ENCODE results near the gene HIP1R. TPM values are rescaled to one million over a fixed set of nuclear protein-coding genes. Genes with fewer than 3 reads are reported as not detected.
"Not testable (repeated sequence)": the region's sequence is repeated elsewhere in the genome, so short reads cannot be mapped to it uniquely, and the experiment has no call there.

HIP1R gene
- total and polyA plus RNA-seq, 9 donors, result 1.4 to 20.2 (median 10.4) TPM

- H3K9me3 ChIP-seq, result no peaks in the 10 kb centered on the region
- no peaks in the 10 kb centered on the region for H3K27me3 ChIP-seq
- peaks cover 16% of the 10 kb centered on the region for H3K4me1 ChIP-seq (ENCODE audit: insufficient read depth)
- no peaks in the 10 kb centered on the region for H3K36me3 ChIP-seq
- 83 to 86% (median 85%) methylated on average over 7 of the region's 7 CpGs for WGBS, 3 donors
- intact Hi-C loops (cut with DNase I), result no loop called here
- no peak for DNase-seq
- TF ChIP-seq CTCF (IDR thresholded peaks at IDR 0.05), result no peak
- no peak for TF ChIP-seq POLR2A (IDR thresholded peaks at IDR 0.05)
- TF ChIP-seq EP300 (IDR thresholded peaks at IDR 0.05), result no peak
- no peak overlapping the region for H3K4me3 ChIP-seq
- H3K27ac ChIP-seq, result no peak overlapping the region
Observed at GRCh38 chr12:122875590-122876220, 40.4 kb downstream of the HIP1R start.

DNA sequence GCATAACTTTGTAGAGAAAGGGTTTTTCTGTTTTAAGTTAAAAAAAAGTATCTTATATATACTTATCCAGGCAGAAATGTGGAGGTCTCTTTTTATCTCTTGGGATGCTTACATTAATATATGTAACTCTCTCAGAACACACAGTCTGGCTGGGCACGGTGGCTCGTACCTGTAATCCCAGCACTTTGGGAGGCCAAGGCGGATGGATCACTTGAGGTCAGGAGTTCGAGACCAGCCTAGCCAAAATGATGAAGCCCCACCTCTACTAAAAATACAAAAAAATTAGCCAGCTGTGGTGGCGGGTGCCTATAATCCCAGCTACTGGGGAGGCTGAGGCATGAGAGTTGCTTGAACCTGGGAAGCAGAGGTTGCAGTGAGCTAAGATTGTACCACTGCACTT is 41.0 kb downstream of the HIP1R start:
- H3K9me3 ChIP-seq; H3K27ac ChIP-seq; H3K4me3 ChIP-seq; DNase-seq; H3K27me3 ChIP-seq; intact Hi-C loops (cut with DNase I); H3K36me3 ChIP-seq: not testable (repeated sequence)
- WGBS, 3 donors, result 83 to 86% (median 85%) methylated on average over 5 of the region's 5 CpGs
- H3K4me1 ChIP-seq (ENCODE audit: insufficient read depth), result peaks cover 14% of the 10 kb centered on the region

- WGBS, 3 donors, result 19 to 50% (median 24%) methylated on average over 3 of the region's 3 CpGs
- no peak overlapping the region for H3K4me3 ChIP-seq
- no peaks in the 10 kb centered on the region for H3K27me3 ChIP-seq
- DNase-seq, result peak in 1 of 5 donors; percentile 19
- H3K9me3 ChIP-seq, result no peaks in the 10 kb centered on the region
- intact Hi-C loops (cut with DNase I), result no loop called here
- TF ChIP-seq CTCF (IDR thresholded peaks at IDR 0.05), result no peak
- TF ChIP-seq EP300 (IDR thresholded peaks at IDR 0.05), result no peak
- no peak for TF ChIP-seq POLR2A (IDR thresholded peaks at IDR 0.05)
- no peaks in the 10 kb centered on the region for H3K36me3 ChIP-seq
- no peak overlapping the region for H3K27ac ChIP-seq
- H3K4me1 ChIP-seq (ENCODE audit: insufficient read depth), result peaks cover 12% of the 10 kb centered on the region
Observed at GRCh38 chr12:122876731-122877130, 41.5 kb downstream of the HIP1R start.

GRCh38 chr12:122878780-122879612 is 43.7 kb downstream of the HIP1R start:
- no peaks in the 10 kb centered on the region for H3K27me3 ChIP-seq
- 86 to 89% (median 86%) methylated on average over 17 of the region's 17 CpGs for WGBS, 3 donors
- no peak for DNase-seq
- TF ChIP-seq CTCF (IDR thresholded peaks at IDR 0.05) (no peak), EP300 (IDR thresholded peaks at IDR 0.05) (no peak), POLR2A (IDR thresholded peaks at IDR 0.05) (no peak)
- H3K4me1 ChIP-seq (ENCODE audit: insufficient read depth), result peaks cover 11% of the 10 kb centered on the region
- intact Hi-C loops (cut with DNase I), result no loop called here
- H3K36me3 ChIP-seq, result no peaks in the 10 kb centered on the region
- H3K27ac ChIP-seq, result no peak overlapping the region
- no peaks in the 10 kb centered on the region for H3K9me3 ChIP-seq
- no peak overlapping the region for H3K4me3 ChIP-seq

DNA sequence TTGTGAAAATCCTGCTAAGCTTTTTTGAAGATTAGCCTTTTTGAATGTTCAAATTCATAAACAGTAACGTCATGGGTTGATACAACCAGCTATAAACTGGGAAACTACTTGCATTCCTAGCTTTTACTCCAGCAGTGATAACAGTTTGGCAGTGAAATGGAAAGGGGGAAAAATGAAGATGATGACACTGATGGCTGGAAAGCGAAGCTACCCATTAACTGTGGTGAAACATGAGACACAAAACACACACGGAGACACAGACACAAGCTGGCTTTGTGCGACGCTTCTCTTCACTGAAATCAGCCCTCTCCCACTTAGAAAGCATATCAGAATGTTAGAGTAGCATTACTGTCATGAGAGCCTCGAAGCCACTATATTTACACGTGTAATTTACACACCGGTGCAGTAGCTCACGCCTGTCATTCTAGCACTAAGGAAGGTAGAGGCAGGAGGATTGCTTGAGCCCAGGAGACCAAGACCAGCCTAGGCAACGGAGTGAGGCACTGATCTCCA is 45.0 kb downstream of the HIP1R start:
- Histone ChIP-seq H3K27ac (no peak overlapping the region), H3K27me3 (no peaks in the 10 kb centered on the region), H3K4me3 (no peak overlapping the region), H3K4me1 (ENCODE audit: insufficient read depth) (peaks cover 11% of the 10 kb centered on the region), H3K36me3 (no peaks in the 10 kb centered on the region), H3K9me3 (no peaks in the 10 kb centered on the region)
- TF ChIP-seq CTCF (IDR thresholded peaks at IDR 0.05) (no peak), POLR2A (IDR thresholded peaks at IDR 0.05) (no peak), EP300 (IDR thresholded peaks at IDR 0.05) (no peak)
- WGBS, 3 donors, result 45 to 51% (median 49%) methylated on average over 10 of the region's 10 CpGs
- DNase-seq, result no peak
- intact Hi-C loops (cut with DNase I), result no loop called here

Data from ovary (tissue), 9 donors.